Measurements from ENCODE around the gene SPSB1. TPM values are rescaled to one million over a fixed set of nuclear protein-coding genes. Genes with fewer than 3 reads are reported as not detected.

Gene SPSB1
- total RNA-seq, 4 donors from 2014 or later, result 69.3 to 168 (median 94.1) TPM

DNA sequence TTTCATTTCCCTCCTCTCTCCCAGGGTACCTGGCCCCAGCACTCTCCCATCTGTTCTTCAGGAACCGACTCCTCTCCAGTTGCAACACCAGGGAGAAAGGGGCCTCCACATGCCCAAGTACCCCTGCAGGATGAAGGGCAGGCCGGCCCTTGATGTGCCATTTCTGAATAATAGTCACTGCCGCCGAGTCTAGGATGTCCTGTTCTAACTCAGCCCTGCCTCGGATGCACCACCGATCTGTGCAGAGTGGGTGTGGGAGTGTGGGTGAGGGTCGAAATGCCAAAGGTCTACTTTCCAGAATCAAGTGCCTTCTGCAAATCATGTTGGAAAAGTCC lies 25.4 kb upstream of the SPSB1 start:
- Histone ChIP-seq H3K27ac (no peak overlapping the region), H3K4me3 (no peak overlapping the region), H3K27me3 (no peaks in the 10 kb centered on the region), H3K4me1 (no peaks in the 10 kb centered on the region), H3K36me3 (peaks cover 0 to 48% (median 0%) of the 10 kb centered on the region in 3 donors), H3K9me3 (no peaks in the 10 kb centered on the region)
- TF ChIP-seq, protein P1, sequence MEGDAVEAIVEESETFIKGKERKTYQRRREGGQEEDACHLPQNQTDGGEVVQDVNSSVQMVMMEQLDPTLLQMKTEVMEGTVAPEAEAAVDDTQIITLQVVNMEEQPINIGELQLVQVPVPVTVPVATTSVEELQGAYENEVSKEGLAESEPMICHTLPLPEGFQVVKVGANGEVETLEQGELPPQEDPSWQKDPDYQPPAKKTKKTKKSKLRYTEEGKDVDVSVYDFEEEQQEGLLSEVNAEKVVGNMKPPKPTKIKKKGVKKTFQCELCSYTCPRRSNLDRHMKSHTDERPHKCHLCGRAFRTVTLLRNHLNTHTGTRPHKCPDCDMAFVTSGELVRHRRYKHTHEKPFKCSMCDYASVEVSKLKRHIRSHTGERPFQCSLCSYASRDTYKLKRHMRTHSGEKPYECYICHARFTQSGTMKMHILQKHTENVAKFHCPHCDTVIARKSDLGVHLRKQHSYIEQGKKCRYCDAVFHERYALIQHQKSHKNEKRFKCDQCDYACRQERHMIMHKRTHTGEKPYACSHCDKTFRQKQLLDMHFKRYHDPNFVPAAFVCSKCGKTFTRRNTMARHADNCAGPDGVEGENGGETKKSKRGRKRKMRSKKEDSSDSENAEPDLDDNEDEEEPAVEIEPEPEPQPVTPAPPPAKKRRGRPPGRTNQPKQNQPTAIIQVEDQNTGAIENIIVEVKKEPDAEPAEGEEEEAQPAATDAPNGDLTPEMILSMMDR (IDR thresholded peaks at IDR 0.05), result no peak
- no peak for TF ChIP-seq POLR2A (IDR thresholded peaks at IDR 0.05)
- DNase-seq, result no peak

DNA sequence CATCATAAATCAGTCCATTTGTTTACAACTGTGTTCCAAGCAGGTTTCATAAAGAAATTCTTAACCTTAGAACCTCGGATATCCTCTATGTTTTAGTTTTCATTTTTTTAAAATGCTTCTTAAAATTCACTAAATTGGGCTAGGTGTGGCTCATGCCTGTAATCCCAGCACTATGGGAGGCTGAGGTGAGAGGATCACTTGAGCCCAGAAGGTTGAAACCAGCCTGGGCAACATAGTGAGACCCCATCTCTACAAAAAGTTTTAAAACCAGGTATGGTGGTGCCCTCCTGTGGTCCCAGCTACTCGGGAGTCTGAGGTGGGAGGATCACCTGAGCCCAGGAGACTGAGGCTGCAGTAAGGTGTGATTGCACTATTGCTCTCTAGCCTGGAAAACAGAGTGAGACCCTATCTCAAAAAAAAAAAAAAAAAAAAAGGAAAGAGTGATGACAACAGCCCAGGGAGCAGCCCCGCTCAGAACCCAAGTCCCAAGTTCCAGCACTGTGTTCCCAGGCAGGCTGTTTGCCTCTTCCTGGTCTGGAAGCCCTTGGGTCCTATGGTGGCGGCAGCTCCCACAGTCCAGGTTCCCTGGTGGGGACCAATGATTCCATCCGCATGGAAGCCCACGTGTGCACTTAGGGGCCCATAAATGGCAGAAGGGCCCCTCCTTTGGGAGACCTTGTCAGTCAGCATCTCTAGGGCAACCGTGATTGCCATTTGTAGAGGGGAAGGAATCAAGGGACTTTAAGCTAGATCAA lies 24.7 kb upstream of the SPSB1 start:
- H3K36me3 ChIP-seq, result peaks cover 0 to 41% (median 0%) of the 10 kb centered on the region in 3 donors
- TF ChIP-seq, protein P1 (IDR thresholded peaks at IDR 0.05), result no peak
- no peak for TF ChIP-seq POLR2A (IDR thresholded peaks at IDR 0.05)

DNA sequence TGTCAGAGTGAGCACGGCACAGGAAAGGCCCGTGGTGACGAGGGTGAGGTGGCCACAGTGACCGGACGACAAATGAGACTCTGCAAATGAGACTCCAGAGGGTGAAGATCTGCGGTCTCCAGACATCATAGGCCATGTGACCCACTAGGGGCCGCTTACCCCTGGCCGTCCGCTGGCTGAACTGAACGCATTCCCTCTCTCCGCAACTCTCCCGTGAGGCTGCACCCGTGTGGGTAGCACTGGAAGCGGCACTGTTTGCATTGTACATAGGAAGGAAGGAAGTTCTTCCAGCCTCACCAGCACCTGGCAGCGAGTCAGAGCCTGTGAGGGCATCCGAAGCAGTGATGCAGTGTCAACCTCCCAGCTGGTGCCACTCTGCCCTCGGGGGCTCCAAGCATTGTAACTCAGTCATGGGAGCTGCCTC lies 23.6 kb upstream of the SPSB1 start:
- no peak overlapping the region for H3K27ac ChIP-seq
- H3K4me1 ChIP-seq, result no peaks in the 10 kb centered on the region
- DNase-seq, result no peak
- H3K4me3 ChIP-seq, result no peak overlapping the region
- peaks cover 0 to 30% (median 0%) of the 10 kb centered on the region in 3 donors for H3K36me3 ChIP-seq
- no peaks in the 10 kb centered on the region for H3K27me3 ChIP-seq
- H3K9me3 ChIP-seq, result no peaks in the 10 kb centered on the region
- TF ChIP-seq, protein P1 (IDR thresholded peaks at IDR 0.05), result no peak
- no peak for TF ChIP-seq POLR2A (IDR thresholded peaks at IDR 0.05)

More for the DNA sequence above, 24.7 kb upstream of the SPSB1 start:
- no peaks in the 10 kb centered on the region for H3K9me3 ChIP-seq
- H3K4me3 ChIP-seq, result no peak overlapping the region
- no peaks in the 10 kb centered on the region for H3K27me3 ChIP-seq
- H3K4me1 ChIP-seq, result no peaks in the 10 kb centered on the region
- DNase-seq, result no peak
- no peak overlapping the region for H3K27ac ChIP-seq

DNA sequence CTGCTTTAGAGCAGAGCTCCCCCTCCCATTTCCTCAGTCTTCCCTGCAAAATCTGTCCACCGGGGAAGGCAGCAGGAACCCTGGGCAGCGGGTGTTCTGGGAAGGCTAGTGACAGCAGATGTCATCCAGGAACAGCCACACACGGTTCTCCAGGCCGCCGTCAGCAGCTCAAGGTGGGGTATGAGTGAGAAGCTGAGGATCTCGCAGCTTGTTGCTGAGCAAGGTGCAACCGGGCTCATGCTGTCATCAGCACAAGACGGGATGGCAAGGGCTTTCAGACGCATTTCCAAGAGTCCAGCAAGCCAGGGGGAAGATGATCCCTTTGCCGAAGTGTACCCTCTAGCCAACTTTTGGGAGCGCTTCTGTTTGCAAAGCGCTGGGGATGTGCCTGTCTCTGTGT lies 23.0 kb upstream of the SPSB1 start:
- H3K9me3 ChIP-seq, result no peaks in the 10 kb centered on the region
- TF ChIP-seq, protein P1 (IDR thresholded peaks at IDR 0.05), result no peak
- no peak for TF ChIP-seq POLR2A (IDR thresholded peaks at IDR 0.05)
- no peaks in the 10 kb centered on the region for H3K4me1 ChIP-seq
- no peaks in the 10 kb centered on the region for H3K27me3 ChIP-seq
- H3K27ac ChIP-seq, result no peak overlapping the region
- no peak overlapping the region for H3K4me3 ChIP-seq
- no peak for DNase-seq
- H3K36me3 ChIP-seq, result peaks cover 0 to 24% (median 0%) of the 10 kb centered on the region in 3 donors

DNA sequence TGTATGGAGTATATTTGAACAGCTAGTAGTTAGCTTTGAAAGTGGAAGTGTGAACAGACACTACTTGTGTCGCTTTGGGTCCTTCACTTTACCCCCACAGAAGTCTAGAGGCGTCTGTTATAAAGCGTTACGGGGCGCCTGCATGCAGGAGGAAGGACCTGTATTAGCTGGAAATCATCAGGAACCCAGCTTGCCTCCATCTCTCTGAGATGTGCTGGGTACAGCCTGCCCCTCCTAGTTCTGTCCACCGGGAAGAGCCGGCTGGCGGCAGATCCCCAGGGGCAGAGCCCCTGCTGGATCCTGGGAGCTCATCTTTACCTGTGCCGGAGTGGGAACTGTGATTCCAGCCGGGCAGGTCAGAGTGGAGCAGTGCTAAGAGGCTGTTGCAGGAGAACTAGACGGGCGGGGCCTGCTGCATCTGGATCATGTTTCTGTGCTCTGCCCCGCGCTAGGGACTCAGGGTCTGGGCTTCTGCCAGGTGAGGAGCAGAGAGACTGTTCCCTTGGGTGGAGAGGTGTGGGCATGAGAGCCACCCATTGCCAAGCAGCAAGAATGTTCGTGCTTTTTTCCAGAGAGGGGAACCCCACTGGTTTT lies 22.3 kb upstream of the SPSB1 start:
- DNase-seq, result no peak
- no peak overlapping the region for H3K4me3 ChIP-seq
- no peaks in the 10 kb centered on the region for H3K27me3 ChIP-seq
- H3K4me1 ChIP-seq, result peaks cover 0 to 4% (median 0%) of the 10 kb centered on the region in 4 donors
- no peak for TF ChIP-seq POLR2A (IDR thresholded peaks at IDR 0.05)
- TF ChIP-seq, protein P1 (IDR thresholded peaks at IDR 0.05), result no peak
- peaks cover 0 to 17% (median 0%) of the 10 kb centered on the region in 3 donors for H3K36me3 ChIP-seq
- H3K9me3 ChIP-seq, result no peaks in the 10 kb centered on the region
- no peak overlapping the region for H3K27ac ChIP-seq

All from Peyer's patch (tissue), 4 donors.